Fibroblast of the aortic adventitia (primary cell): ENCODE results near the gene YWHAG. TPM values are rescaled to one million over a fixed set of nuclear protein-coding genes. Genes with fewer than 3 reads are reported as not detected.
"Not testable (repeated sequence)": the region's sequence is repeated elsewhere in the genome, so short reads cannot be mapped to it uniquely, and the experiment has no call there.

Experiments used
- DNase-seq: peaks from one replicate; pipeline ENCODE4 v3.0.0-alpha.2; 2010; ENCODE audit warnings: low read depth
- H3K4me3 ChIP-seq: 2 replicates; pipeline ENCODE4 v1.5.1; 2011; ENCODE audit warnings: low read depth, mild to moderate bottlenecking, control low read depth, low read length, moderate library complexity
- total RNA-seq: library from RNA; depleted of rRNA; stranded (reverse); fragments of >200 nt; gene quantifications from 2 replicates; pipeline ENCODE4 v1.2.3, GENCODE V29; 2012; ENCODE audit warnings: low replicate concordance
- TF ChIP-seq, protein P1 (sequence below): IDR thresholded peaks from 2 replicates; pipeline ENCODE4 v1.5.1; 2011; ENCODE audit warnings: mild to moderate bottlenecking, low read length, control low read depth, inconsistent platforms; ENCODE audit not compliant: insufficient read depth

YWHAG gene
- total RNA-seq, 1 donor = 115 TPM

DNA sequence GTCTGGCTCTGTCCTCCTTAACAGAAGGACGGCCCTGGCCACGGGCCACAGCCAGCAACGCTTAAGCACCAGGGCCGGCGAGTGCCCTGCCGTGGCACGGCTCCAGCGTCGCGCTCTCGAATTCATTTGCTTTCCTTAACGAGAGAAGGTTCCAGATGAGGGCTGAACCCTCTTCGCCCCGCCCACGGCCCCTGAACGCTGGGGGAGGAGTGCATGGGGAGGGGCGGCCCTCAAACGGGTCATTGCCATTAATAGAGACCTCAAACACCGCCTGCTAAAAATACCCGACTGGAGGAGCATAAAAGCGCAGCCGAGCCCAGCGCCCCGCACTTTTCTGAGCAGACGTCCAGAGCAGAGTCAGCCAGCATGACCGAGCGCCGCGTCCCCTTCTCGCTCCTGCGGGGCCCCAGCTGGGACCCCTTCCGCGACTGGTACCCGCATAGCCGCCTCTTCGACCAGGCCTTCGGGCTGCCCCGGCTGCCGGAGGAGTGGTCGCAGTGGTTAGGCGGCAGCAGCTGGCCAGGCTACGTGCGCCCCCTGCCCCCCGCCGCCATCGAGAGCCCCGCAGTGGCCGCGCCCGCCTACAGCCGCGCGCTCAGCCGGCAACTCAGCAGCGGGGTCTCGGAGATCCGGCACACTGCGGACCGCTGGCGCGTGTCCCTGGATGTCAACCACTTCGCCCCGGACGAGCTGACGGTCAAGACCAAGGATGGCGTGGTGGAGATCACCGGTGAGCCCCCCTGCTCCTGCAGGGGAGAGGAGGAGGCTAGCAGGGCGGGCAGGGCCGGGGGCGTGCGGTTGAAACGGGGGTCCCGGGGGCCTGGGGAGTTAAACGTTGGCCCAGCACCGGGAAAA, 56.2 kb downstream of the YWHAG start, which contains the start of gene HSPB1:
TSS of gene HSPB1 (plus strand) at position 327 of the 855 bp plus-strand sequence. CDS start at position 367, 40 bp downstream.
- TF ChIP-seq, protein P1, sequence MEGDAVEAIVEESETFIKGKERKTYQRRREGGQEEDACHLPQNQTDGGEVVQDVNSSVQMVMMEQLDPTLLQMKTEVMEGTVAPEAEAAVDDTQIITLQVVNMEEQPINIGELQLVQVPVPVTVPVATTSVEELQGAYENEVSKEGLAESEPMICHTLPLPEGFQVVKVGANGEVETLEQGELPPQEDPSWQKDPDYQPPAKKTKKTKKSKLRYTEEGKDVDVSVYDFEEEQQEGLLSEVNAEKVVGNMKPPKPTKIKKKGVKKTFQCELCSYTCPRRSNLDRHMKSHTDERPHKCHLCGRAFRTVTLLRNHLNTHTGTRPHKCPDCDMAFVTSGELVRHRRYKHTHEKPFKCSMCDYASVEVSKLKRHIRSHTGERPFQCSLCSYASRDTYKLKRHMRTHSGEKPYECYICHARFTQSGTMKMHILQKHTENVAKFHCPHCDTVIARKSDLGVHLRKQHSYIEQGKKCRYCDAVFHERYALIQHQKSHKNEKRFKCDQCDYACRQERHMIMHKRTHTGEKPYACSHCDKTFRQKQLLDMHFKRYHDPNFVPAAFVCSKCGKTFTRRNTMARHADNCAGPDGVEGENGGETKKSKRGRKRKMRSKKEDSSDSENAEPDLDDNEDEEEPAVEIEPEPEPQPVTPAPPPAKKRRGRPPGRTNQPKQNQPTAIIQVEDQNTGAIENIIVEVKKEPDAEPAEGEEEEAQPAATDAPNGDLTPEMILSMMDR = no peak
- DNase-seq = peak; percentile 91
- peak within 1 kb of the TSS; percentile 88 for H3K4me3 ChIP-seq

GRCh38 chr7:76301000-76301399, 57.8 kb downstream of the YWHAG start:
- no peak for DNase-seq
- no peak overlapping the region for H3K4me3 ChIP-seq
- TF ChIP-seq, protein P1 = no peak

DNA sequence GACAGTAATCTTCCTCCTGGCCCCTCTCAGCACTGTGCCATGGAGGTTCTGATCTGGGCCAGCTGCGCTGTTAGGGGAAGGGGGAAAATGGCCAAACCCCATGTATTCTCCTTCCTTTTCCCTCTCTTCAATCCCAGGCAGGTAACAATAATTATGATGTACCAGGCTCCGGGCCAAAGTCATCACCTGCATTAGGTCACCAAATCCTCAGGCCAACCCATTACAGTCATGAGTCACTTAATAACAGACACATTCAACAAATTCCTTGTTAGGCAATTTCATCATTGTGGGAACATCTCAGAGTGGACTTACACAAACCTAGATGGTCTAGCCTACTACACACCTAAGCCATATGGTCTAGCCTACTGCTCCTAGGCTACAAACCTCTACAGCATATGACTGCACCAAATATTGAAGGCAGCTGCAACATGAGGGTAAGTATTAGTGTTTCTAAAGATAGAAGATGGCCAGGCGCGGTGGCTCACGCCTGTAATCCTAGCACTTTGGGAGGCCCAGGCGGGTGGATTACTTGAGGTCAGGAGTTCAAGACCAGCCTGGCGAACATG, 58.5 kb downstream of the YWHAG start:
- TF ChIP-seq, protein P1 = no peak

GRCh38 chr7:76296743-76297740, 61.7 kb downstream of the YWHAG start:
- TF ChIP-seq, protein P1 = no peak
- peak; percentile 93 for DNase-seq
- H3K4me3 ChIP-seq = peak overlapping the region; percentile 3

More for the DNA sequence above, 58.5 kb downstream of the YWHAG start:
- no peak overlapping the region for H3K4me3 ChIP-seq
- peak; percentile 58 for DNase-seq

- peak overlapping the region; percentile 57 for H3K4me3 ChIP-seq
- DNase-seq = peak; percentile 97
- TF ChIP-seq, protein P1 = no peak
Measured at GRCh38 chr7:76294344-76295024, 64.3 kb downstream of the YWHAG start.

DNA sequence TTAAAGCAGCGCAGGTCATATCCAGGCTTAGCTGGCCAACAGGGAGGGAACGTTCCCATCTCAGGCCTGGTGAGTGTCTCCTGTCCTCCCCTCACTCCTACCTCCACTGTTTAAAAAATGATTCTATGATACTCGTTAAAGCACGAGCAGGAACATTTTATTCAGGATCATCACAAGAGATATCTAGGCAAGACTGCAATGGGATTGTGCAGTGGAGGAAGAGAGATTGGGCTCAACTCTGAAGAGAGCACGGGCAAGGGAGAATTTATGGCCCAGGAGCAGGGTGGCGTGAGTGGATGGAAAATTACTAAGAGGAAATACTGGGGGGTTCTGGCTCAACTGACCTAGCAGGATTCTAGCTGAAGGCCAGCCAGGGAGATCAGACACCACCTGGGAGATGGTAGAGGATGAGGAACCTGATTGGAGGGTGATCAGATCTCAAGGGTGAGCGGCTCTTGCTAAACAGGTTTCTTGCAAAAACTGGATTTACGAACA, 65.3 kb downstream of the YWHAG start:
- no peak overlapping the region for H3K4me3 ChIP-seq
- no peak for DNase-seq
- TF ChIP-seq, protein P1 = no peak

GRCh38 chr7:76292911-76293310, 65.9 kb downstream of the YWHAG start:
- H3K4me3 ChIP-seq, DNase-seq: not testable (repeated sequence)
